Measurements from ENCODE around the gene BTN2A1.
"Not testable (repeated sequence)": the region's sequence is repeated elsewhere in the genome, so short reads cannot be mapped to it uniquely, and the experiment has no call there.

BTN2A1 gene

GRCh38 chr6:26430787-26431186 lies 27.0 kb upstream of the BTN2A1 start:
- Histone ChIP-seq H3F3A (ENCODE audit: control insufficient read depth, insufficient read depth) (no peaks in the 10 kb centered on the region), H3K9me3 (ENCODE audit: control insufficient read depth, insufficient read depth, low read length) (peaks cover 6% of the 10 kb centered on the region), H3K79me2 (ENCODE audit: control insufficient read depth, low read length) (no peaks in the 10 kb centered on the region), H3K4me3 (ENCODE audit: low read length) (no peak overlapping the region), H3K4me2 (ENCODE audit: low read length) (no peak overlapping the region), H3K4me1 (ENCODE audit: control insufficient read depth, low read length) (no peaks in the 10 kb centered on the region), H3K9me2 (replicated peaks; ENCODE audit: control insufficient read depth, low read length) (no peaks in the 10 kb centered on the region), H3K36me3 (ENCODE audit: control insufficient read depth, low read length) (peaks cover 3% of the 10 kb centered on the region; the same call in 1 of the 2 replicates), H4K20me1 (ENCODE audit: control insufficient read depth, insufficient read depth, low read depth, low read length) (no peaks in the 10 kb centered on the region), H3K27me3 (ENCODE audit: control insufficient read depth, low read length) (no peaks in the 10 kb centered on the region), H3K27ac (ENCODE audit: low read depth, low read length) (no peak overlapping the region)
- no peak for TF ChIP-seq CTCF (IDR thresholded peaks at IDR 0.05; ENCODE audit: low read depth, low read length, poor library complexity, severe bottlenecking)
- no peak for TF ChIP-seq EZH2phosphoT487 (IDR thresholded peaks at IDR 0.05; ENCODE audit: borderline replicate concordance, low read length)

GRCh38 chr6:26431258-26432172 lies 26.2 kb upstream of the BTN2A1 start:
- no peak for TF ChIP-seq CTCF (IDR thresholded peaks at IDR 0.05; ENCODE audit: low read depth, low read length, poor library complexity, severe bottlenecking)
- no peak for TF ChIP-seq EZH2phosphoT487 (IDR thresholded peaks at IDR 0.05; ENCODE audit: borderline replicate concordance, low read length)
- no peaks in the 10 kb centered on the region for H3K27me3 ChIP-seq (ENCODE audit: control insufficient read depth, low read length)
- H3K4me1 ChIP-seq (ENCODE audit: control insufficient read depth, low read length), result no peaks in the 10 kb centered on the region
- H3K79me2 ChIP-seq (ENCODE audit: control insufficient read depth, low read length), result no peaks in the 10 kb centered on the region
- H3K36me3 ChIP-seq (ENCODE audit: control insufficient read depth, low read length), result peaks cover 3% of the 10 kb centered on the region; the same call in 1 of the 2 replicates
- no peaks in the 10 kb centered on the region for H4K20me1 ChIP-seq (ENCODE audit: control insufficient read depth, insufficient read depth, low read depth, low read length)
- no peak overlapping the region for H3K4me3 ChIP-seq (ENCODE audit: low read length)
- H3F3A ChIP-seq (ENCODE audit: control insufficient read depth, insufficient read depth), result no peaks in the 10 kb centered on the region
- H3K4me2 ChIP-seq (ENCODE audit: low read length), result no peak overlapping the region
- peaks cover 6% of the 10 kb centered on the region for H3K9me3 ChIP-seq (ENCODE audit: control insufficient read depth, insufficient read depth, low read length)
- no peaks in the 10 kb centered on the region for H3K9me2 ChIP-seq (replicated peaks; ENCODE audit: control insufficient read depth, low read length)
- no peak overlapping the region for H3K27ac ChIP-seq (ENCODE audit: low read depth, low read length)

- Histone ChIP-seq H3K4me1 (ENCODE audit: control insufficient read depth, low read length) (no peaks in the 10 kb centered on the region), H3K4me3 (ENCODE audit: low read length) (no peak overlapping the region), H3K4me2 (ENCODE audit: low read length) (no peak overlapping the region), H3F3A (ENCODE audit: control insufficient read depth, insufficient read depth) (no peaks in the 10 kb centered on the region), H3K79me2 (ENCODE audit: control insufficient read depth, low read length) (no peaks in the 10 kb centered on the region), H3K27me3 (ENCODE audit: control insufficient read depth, low read length) (no peaks in the 10 kb centered on the region), H3K9me2 (replicated peaks; ENCODE audit: control insufficient read depth, low read length) (no peaks in the 10 kb centered on the region), H3K9me3 (ENCODE audit: control insufficient read depth, insufficient read depth, low read length) (peaks cover 6% of the 10 kb centered on the region), H3K27ac (ENCODE audit: low read depth, low read length) (no peak overlapping the region), H3K36me3 (ENCODE audit: control insufficient read depth, low read length) (peaks cover 3% of the 10 kb centered on the region; the same call in 1 of the 2 replicates), H4K20me1 (ENCODE audit: control insufficient read depth, insufficient read depth, low read depth, low read length) (no peaks in the 10 kb centered on the region)
- TF ChIP-seq EZH2phosphoT487 (IDR thresholded peaks at IDR 0.05; ENCODE audit: borderline replicate concordance, low read length), result no peak
- TF ChIP-seq CTCF (IDR thresholded peaks at IDR 0.05; ENCODE audit: low read depth, low read length, poor library complexity, severe bottlenecking), result no peak
Observed at GRCh38 chr6:26432627-26433201, 25.0 kb upstream of the BTN2A1 start.

- H3K9me3 ChIP-seq (ENCODE audit: control insufficient read depth, insufficient read depth, low read length); H3K4me3 ChIP-seq (ENCODE audit: low read length); H3F3A ChIP-seq (ENCODE audit: control insufficient read depth, insufficient read depth); H3K79me2 ChIP-seq (ENCODE audit: control insufficient read depth, low read length); H3K36me3 ChIP-seq (ENCODE audit: control insufficient read depth, low read length); H4K20me1 ChIP-seq (ENCODE audit: control insufficient read depth, insufficient read depth, low read depth, low read length); H3K9me2 ChIP-seq (replicated peaks; ENCODE audit: control insufficient read depth, low read length); H3K27me3 ChIP-seq (ENCODE audit: control insufficient read depth, low read length); H3K4me1 ChIP-seq (ENCODE audit: control insufficient read depth, low read length); H3K4me2 ChIP-seq (ENCODE audit: low read length); H3K27ac ChIP-seq (ENCODE audit: low read depth, low read length): not testable (repeated sequence)
Observed at GRCh38 chr6:26433680-26434079, 24.1 kb upstream of the BTN2A1 start.

Measured in DOHH2 (cell line).